ENCODE data around the gene METTL16.

METTL16 gene

GRCh38 chr17:2378905-2379304, 132.8 kb downstream of the METTL16 start:
- DNase-seq: no peak

- DNase-seq: no peak
Measured at GRCh38 chr17:2377659-2378058, 134.0 kb downstream of the METTL16 start.

GRCh38 chr17:2376107-2376506, 135.6 kb downstream of the METTL16 start:
- DNase-seq: no peak

- DNase-seq: no peak
Measured at GRCh38 chr17:2375406-2375805, 136.3 kb downstream of the METTL16 start.

GRCh38 chr17:2374549-2375285, 137.0 kb downstream of the METTL16 start:
- no peak for DNase-seq

GRCh38 chr17:2373179-2373578, 138.5 kb downstream of the METTL16 start:
- DNase-seq: no peak

- no peak for DNase-seq
Measured at GRCh38 chr17:2372681-2373080, 139.0 kb downstream of the METTL16 start.

GRCh38 chr17:2372180-2372579, 139.5 kb downstream of the METTL16 start:
- DNase-seq: no peak

GRCh38 chr17:2371183-2372130, 140.2 kb downstream of the METTL16 start:
- DNase-seq: no peak

GRCh38 chr17:2370211-2370589, 141.5 kb downstream of the METTL16 start:
- DNase-seq: no peak

GRCh38 chr17:2369551-2370210, 142.0 kb downstream of the METTL16 start:
- no peak for DNase-seq

- no peak for DNase-seq
Measured at GRCh38 chr17:2369039-2369438, 142.6 kb downstream of the METTL16 start.

- DNase-seq: no peak
Measured at GRCh38 chr17:2368359-2368758, 143.3 kb downstream of the METTL16 start.

GRCh38 chr17:2366747-2367494, 144.8 kb downstream of the METTL16 start:
- no peak for DNase-seq

All from activated CD4-positive, alpha-beta T cell treated with anti-CD3 and anti-CD28 coated beads, Interleukin-2, amount 50 U/mL, for 4 hours (primary cell).